GM18502 (cell line): ENCODE data around the gene TRIM66.

Source experiments
- ATAC-seq: cut with Tn5 transposase; IDR thresholded peaks from one replicate; pipeline ENCODE4 v1.9.1; 2021; ENCODE audit warnings: mild to moderate bottlenecking; ENCODE audit not compliant: unreplicated experiment, poor library complexity

The TRIM66 gene, protein sequence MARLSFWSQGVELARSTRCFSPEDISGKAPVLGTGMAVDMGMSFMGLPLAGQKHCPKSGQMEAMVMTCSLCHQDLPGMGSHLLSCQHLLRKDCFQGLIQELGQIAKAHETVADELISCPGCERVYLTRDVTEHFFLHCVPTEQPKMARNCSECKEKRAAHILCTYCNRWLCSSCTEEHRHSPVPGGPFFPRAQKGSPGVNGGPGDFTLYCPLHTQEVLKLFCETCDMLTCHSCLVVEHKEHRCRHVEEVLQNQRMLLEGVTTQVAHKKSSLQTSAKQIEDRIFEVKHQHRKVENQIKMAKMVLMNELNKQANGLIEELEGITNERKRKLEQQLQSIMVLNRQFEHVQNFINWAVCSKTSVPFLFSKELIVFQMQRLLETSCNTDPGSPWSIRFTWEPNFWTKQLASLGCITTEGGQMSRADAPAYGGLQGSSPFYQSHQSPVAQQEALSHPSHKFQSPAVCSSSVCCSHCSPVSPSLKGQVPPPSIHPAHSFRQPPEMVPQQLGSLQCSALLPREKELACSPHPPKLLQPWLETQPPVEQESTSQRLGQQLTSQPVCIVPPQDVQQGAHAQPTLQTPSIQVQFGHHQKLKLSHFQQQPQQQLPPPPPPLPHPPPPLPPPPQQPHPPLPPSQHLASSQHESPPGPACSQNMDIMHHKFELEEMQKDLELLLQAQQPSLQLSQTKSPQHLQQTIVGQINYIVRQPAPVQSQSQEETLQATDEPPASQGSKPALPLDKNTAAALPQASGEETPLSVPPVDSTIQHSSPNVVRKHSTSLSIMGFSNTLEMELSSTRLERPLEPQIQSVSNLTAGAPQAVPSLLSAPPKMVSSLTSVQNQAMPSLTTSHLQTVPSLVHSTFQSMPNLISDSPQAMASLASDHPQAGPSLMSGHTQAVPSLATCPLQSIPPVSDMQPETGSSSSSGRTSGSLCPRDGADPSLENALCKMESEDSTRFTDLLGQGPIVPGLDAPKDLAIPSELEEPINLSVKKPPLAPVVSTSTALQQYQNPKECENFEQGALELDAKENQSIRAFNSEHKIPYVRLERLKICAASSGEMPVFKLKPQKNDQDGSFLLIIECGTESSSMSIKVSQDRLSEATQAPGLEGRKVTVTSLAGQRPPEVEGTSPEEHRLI (N-terminal part only)

DNA sequence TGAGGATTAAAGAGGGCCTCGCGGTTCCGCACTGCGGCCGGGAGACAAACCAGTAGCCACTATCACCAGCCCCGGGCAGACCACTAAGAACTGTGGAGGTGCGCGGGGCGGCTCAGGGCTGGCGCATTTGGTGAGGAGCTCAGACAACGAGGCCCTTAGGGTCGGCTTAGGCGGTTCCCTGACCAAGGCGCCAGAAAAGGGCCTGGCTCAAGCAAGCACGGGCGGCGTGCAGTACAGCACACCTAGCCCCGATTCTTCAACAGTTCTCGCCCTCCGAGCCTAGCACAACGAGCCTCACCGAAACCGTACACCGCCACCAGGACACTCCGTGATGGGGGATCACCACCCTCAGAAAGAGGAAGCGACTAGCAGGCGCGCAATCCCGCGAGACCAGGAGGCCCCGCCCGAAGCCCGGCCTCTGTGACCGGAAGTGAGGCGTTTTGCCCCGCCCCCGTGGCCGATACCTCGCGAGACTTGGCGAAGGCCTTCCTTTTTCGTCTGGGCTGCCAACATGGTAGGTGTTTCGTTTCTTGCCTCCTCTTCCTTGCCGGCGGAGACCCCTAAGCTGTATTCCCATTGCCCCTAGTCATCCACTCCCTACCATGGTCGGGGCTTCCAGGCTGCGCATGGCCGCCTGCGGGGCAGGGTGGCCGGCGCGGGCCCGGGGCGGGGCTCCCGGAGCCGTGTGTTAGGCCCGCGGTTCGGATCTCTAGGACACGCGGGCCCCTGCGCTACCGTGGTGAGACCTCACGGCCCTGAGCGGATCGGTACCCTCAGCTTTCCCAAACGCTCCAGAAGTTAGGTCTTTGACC lies at the start of gene TRIM66, which contains the start of gene RPL27A:
Gene TRIM66 (minus strand): TSS at position 363 of the 812 bp plus-strand sequence. CDS start 10,391 bp downstream, outside the sequence.
Gene RPL27A (plus strand): TSS at position 490 of the 812 bp plus-strand sequence. CDS start 22 bp downstream, at position 512.
- ATAC-seq: peak; percentile 96

DNA sequence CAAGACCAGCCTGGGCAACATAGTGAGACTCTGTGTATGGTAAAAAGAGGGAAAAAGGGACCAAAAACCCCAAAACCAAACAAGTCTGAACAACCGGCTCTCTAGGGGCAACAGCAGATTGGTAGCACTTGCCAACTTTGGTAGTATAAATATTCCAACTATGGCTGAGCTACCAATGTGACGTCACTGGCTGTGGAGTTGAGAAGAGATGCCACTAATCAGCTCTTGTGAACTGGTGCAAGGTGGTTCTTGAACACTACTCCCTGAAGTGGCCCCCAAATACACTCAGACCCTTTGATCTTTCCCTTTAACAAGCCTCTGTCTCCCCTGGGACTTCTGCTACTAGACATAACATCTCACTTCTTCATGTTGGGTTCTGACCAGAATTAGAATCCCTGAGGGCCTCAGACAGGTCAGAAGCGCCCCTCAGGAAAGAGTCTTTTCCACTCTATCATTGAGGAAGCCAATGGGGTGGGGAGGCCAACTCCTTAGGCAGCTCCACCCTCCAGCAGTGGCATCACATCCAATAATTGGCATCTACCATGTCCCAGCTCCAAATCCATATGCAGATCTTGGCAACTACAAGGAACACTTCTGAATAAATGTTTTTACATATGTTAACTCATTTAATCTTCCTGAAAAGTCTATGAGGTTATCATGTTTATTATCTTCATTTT lies 49.3 kb upstream of the TRIM66 start:
- ATAC-seq: no peak

DNA sequence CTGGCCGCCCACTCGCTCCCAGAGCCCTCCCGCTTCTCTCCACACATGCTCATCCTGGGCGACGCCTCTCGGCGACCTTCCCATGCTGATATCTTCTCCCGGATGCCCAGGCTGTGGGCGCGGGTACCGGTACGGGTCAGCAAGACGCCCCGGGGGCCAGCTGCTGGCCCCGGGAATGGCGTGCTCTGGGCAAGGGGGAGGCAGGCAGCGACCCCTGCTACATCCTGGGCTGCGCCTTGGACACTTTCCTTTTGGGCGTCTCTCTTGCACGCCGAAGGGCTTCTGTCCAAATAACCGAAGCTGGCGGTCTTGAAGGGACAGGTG lies 48.2 kb upstream of the TRIM66 start:
- ATAC-seq: no peak

DNA sequence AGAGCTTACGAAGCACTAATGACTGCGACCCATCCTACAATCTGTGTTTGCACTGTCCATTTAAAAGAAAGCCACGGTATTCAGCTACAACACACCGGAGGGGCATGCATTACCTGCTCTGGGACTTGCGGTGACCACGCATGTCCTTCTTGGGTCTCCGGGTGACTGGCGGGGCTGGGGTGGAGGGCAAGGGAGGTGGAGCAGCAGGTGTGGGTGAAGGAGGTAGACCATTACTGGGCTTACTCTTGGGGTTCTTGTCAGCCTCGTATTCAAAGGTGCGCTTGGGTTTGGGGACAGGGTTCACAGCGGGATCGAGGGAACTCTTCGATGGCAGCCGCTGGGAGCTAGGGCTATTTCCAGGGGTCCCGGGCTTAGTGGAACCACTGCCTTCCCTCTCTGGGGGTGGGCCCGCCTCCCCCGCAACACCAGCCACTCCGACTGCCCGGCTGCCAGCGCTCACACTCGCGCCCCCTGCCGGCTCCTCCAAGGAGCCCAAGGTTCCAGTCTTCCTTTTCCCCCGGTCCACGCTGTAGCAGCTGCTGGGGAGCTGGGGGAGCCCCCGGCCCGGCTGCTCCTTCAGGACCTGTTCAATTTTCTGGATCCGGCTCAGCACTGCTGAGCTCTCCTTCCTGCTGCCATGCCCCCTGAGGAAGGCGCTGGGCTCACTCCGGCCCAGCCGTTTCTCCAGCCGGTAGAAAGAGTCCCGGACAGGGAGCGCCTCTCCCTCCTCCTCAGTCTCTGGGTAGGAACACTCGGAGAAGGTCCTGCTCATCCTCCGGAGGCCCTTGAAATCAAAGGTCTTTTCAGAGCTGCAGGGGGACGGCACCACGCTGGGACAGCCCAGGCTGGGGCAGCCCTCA lies 47.6 kb upstream of the TRIM66 start:
- no peak for ATAC-seq

DNA sequence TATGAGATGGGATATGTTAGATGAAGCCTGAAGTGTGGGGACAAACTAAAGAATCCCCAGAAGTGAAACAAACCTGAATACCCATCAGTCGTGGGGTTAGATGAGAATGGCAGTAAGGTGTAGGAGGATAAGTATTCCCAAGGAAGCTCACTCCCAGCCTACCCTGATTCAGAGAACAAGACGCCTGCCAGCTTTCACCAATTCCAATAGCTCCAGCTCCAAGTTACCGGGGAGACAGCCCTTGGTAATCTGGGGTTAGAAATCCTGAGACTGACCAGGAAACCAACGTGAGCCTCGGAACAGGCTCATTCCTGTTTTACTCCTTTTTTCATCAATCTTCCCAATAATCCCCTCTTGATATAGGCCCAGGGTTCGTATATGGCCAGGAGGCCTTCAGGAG lies 46.6 kb upstream of the TRIM66 start:
- ATAC-seq: no peak

DNA sequence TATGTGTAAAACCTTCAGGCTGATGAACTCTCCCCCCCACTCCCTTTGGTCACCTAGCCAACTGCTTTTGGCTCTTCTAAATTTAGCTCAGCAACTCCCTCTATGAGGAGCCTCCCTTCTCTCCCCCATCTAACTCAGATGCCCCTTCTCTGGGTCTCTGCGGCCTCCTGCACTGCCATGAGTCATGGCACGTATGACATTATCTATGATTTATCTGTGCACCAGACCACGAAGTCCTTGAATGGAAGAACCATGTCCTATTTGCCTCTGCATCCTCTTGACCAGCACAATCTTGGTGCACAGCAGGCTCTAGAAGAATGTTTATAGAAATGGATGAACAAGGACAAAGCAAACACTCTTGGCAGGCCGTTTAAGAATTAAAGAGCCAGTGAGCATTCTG lies 46.1 kb upstream of the TRIM66 start:
- ATAC-seq: no peak

DNA sequence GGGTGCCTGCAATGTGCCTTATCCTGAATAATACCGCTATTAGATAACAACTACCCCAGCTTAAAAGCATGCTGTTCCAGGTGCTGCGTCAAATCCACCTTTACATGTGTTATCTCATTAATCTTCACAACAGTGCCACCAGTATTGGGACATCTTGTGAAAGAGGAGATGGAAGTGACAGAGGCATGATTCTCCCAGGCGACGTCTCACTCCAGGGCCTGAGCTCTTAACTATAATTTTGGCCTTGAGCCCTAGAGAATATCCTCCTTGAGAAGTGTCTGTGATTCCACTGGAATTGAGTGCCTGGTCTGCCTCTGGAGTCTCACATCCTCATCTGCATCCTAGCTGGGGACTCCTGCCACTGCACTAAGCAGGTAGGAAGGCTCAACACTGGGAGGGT lies 43.9 kb upstream of the TRIM66 start:
- no peak for ATAC-seq

DNA sequence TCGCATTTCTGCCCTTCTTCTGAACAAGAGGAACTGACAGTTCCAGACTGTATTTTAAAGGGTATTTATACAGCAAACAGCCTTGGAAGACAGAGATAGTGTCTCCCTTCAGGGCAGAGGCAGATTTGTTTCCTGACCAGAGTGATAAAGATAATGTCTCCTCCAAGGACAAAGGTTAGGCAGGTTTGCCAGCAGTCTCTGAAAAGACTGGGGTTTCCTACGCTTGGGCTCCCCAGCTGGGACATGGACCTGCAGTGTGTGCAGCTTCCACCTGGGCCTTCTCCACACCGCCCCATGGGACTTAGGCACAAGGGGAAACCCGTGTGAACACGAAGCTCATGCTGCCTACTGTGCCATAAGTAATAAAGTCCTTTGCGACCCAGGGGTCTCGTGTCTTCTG lies 42.2 kb upstream of the TRIM66 start:
- ATAC-seq: no peak

DNA sequence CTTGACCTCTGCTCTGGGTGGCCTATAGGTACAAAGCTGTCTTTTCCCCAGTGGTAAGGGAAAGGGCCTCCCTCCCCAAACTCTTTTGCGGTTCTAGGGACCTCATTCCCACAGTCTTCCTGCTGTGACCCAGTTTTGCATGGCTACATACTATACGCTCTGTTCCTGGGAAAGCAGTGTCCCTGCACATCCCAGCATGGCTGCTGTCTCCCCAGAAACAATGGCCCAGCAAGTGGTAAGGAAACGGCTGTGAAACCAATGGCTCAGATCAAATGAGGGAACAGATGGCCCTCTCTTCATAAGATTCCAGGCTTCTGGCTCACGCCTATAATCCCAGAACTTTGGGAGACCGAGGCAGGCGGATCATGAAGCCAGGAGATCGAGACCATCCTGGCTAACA lies 41.2 kb upstream of the TRIM66 start:
- no peak for ATAC-seq

DNA sequence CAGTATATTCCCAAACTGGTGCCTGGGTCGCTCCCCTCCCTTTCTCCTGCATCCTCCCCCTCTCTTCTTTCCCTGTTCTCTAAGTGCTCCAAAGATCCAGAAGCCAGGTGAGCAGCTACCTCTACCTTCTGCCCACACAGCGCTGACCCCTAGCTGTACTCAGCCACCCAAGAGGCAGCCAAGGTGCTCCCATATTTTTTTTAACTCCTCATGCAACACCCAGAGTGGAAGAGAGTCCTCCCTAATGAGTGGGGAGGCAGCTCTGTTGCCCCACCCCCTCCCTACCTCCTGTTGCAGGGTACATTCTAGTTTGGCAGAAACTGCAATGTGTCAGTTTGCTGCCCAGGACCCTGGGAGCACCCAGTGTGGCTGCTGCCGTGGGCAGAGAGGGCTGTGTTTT lies 40.3 kb upstream of the TRIM66 start:
- ATAC-seq: no peak

DNA sequence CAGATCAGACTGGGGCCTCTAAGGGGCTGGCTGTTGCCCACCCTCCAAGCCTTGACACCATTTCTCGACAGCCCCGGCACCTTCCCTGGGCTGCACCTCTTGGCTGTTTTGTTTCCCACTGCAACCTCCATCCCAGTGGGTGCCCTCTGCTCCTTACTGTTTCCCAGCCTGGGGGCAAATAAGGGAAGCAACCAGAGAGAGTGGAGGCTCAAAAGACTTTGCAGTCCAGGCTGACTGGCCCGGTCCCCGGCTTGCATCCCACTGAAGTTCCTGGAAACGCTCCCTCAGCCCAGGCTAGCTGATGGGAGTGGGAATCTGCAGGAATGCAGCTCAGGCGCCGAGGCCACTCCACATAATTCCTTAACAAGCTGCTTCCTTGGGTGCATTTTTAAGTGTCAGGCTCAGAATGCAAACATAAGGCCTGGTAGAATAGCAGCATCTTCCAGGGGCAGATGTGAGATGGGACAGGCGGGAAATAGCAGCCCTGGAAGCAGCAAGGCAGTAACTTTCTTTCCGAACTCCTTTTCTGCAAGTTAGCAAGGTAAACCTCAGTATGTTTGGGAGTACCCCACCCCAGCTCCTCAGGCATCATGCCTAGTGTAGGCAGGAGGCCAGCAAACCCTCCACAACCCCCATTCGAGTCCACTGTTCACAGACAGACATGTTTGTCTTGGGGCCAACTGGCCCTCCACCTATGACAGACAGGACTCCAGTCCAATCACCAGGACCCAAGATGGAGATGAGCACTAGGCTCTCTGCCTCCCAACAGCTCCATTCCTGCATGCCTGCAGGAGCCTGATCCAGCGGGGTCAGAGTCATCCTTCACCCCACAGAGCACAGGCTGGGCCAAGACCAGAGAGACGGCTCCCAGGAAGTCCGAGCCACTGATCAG lies 39.4 kb upstream of the TRIM66 start:
- no peak for ATAC-seq

DNA sequence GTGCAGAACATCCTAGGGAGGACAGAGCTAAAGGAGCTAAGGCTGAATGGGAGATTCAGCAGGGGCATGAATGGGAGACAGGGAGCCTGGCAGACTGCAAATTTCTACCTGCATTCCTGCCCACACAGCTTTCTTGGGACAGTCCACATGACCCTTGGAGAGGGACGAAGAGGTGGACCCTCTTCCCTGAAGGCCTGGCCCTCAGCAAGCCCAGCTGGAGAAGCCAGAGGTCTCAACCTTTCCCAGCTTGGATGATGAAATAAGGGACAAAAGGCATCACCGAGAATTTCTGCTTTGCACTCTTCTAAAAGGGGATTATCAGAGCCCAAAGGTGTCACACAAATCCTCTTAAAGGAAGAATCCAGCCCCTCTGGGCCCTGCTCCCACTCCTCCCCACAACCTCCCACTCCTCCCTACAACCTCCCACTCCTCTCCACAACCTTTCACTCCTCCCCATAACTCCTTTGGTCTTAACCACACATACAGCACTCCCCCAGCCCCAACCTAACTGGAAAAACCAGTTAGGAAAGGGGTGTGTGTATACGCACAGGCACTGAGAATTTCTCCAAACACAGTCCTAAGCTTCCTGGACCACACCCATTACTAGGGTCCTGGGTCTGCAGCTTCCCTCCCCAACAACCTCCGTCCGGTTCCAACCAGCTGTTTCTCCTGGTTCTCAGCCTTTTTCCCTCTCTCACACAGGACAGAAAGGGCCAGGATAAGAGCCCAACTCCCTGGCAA lies 38.6 kb upstream of the TRIM66 start:
- ATAC-seq: no peak

DNA sequence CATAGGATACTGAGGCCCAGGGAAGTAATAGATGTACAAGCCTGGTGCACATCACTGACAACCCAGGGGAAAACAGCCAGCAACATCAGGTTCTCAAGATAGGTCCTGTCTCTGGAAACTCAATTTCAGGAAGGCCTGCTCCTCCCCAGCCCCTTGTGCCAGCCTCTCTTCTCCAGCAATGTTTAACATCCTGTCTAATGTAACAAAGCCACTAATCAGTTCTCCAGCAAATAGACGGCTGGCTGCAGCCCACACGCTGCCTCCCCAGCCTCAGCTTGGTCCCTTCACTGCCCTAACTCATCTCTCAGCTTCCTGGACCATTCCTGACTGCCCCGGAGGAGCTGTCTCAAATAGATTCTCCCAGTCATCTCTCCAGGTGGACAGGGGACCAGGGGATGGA lies 37.9 kb upstream of the TRIM66 start:
- no peak for ATAC-seq

DNA sequence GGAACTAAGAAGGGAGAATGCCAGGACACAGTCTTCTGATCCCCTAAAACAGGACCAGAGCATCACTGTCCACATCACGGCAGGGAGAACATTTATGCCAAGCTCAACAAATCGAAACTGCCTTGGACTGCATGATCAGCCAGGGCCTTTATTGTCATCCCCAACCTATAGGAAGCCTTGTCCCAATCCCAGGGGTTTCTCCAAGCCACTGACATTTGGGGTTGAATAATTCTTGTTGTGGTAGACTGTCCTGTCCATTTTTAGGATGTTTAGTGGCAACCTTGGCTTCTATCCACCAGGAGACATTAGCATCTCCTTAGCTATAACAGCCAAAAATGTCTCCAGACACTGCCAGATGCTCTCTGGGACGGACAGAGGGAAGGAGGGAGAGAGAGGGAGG lies 37.3 kb upstream of the TRIM66 start:
- no peak for ATAC-seq

DNA sequence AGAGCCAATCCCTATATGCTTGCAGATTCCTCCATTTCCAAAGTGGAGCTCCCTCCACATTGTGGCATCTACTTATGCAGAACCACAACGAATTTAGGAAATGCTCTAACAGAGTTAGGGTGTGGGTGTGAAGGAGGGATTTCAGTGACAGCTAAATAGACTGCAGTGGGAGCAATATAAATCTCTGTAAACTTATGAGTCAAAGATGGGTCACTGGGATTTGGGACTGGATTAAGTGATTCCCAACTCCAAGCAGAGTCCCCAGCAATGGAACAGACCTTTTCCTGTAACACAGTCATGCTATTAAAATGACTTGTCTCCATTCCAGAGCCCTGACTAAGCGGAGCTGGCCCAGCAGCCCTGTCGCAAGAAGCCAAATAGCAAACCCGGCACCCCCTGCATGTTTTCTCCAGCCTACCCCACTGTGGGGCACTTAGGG lies 36.8 kb upstream of the TRIM66 start:
- no peak for ATAC-seq

DNA sequence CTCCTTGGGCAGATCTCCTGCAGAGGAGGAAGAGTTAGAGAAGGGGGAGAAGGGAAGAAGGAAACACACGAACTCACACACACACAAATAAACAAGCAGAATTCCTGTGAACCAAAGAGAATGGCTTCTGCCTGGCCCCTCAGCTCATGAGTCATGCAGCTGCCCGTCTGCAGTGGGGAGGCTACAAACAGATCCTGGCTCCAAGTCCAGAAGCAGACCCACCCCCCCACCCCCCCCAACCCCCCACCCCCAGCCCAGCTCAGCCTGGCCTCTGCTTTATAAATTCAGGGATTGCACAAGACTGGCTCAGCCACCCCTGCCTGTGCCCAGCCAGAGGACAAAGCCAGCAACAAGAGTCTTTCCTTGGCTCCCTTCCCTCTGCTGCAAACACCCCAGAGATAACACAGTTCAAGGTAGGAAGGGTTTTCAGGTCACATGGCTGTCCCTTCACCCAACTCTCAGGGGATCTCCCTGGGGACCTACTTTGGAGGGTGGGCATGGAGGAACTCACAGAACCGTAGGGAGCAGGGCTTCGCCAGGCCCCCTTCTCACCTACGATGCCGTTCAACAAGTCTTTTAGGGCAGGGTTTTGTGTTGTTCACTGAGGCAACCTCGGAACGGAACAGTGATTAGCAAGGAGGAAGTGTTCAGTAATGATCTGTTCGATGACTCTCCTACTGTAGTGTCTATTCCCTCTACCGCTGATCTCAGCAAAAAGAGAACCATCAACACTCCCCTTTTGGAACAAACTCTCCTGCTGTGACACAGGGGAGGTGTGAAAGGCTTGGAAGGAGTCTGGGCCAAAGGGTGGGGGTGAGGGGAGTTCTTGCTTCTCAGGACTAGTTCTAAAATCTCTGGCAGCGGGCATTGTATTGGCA lies 35.6 kb upstream of the TRIM66 start:
- no peak for ATAC-seq
